H9 (cell line): ENCODE measurements around the gene FAM13A. TPM values are rescaled to one million over a fixed set of nuclear protein-coding genes. Genes with fewer than 3 reads are reported as not detected.

Experiments used
- DNase-seq: peaks from one replicate; pipeline ENCODE4 v3.0.0-alpha.2; 2017
- H2AFZ ChIP-seq: one replicate; pipeline ENCODE4 v1.6.1; 2013; ENCODE audit warnings: mild to moderate bottlenecking, low read length, control low read depth, moderate library complexity
- H2AK5ac ChIP-seq: 2 replicates; pipeline ENCODE4 v1.6.1; 2013; ENCODE audit warnings: low read length, control low read depth, mixed read lengths; ENCODE audit not compliant: insufficient read length
- H2BK120ac ChIP-seq: one replicate; pipeline ENCODE4 v1.6.1; 2013; ENCODE audit warnings: low read depth, mild to moderate bottlenecking, low read length, control low read depth, inconsistent platforms; ENCODE audit not compliant: poor library complexity, severe bottlenecking
- H2BK12ac ChIP-seq: 2 replicates; pipeline ENCODE4 v1.6.1; 2013; ENCODE audit warnings: low read length, control low read depth, mixed read lengths, low read depth; ENCODE audit not compliant: insufficient read length
- H2BK15ac ChIP-seq: 2 replicates; pipeline ENCODE4 v1.6.1; 2013; ENCODE audit warnings: low read depth, low read length, control low read depth
- H2BK20ac ChIP-seq: one replicate; pipeline ENCODE4 v1.6.1; 2013; ENCODE audit warnings: low read depth, mild to moderate bottlenecking, low read length, control low read depth, inconsistent platforms; ENCODE audit not compliant: poor library complexity, severe bottlenecking
- H2BK5ac ChIP-seq: 2 replicates; pipeline ENCODE4 v1.6.1; 2013; ENCODE audit warnings: low read length, control low read depth, mixed read lengths; ENCODE audit not compliant: insufficient read length
- H3K14ac ChIP-seq: 2 replicates; pipeline ENCODE4 v1.6.1; 2013; ENCODE audit warnings: low read length, control low read depth; ENCODE audit not compliant: insufficient read depth
- H3K18ac ChIP-seq: 2 replicates; pipeline ENCODE4 v1.6.1; 2013; ENCODE audit warnings: low read depth, mild to moderate bottlenecking, mixed read lengths, low read length, control low read depth; ENCODE audit not compliant: insufficient read length
- H3K23ac ChIP-seq: 2 replicates; pipeline ENCODE4 v1.6.1; 2013; ENCODE audit warnings: low read length, control low read depth, mixed read lengths, low read depth; ENCODE audit not compliant: insufficient read length
- H3K23me2 ChIP-seq: 2 replicates; pipeline ENCODE4 v1.6.1; 2013; ENCODE audit warnings: low read depth, mild to moderate bottlenecking, mixed read lengths, low read length, control low read depth; ENCODE audit not compliant: insufficient read length, poor library complexity, severe bottlenecking
- H3K27ac ChIP-seq: 2 replicates; pipeline ENCODE4 v1.5.1; 2013; ENCODE audit warnings: low read length, control low read depth, mixed read lengths, low read depth; ENCODE audit not compliant: insufficient read length
- H3K27me3 ChIP-seq: 2 replicates; pipeline ENCODE4 v1.6.1; 2013; ENCODE audit warnings: low read length, control low read depth, inconsistent platforms; ENCODE audit not compliant: insufficient read depth
- H3K4ac ChIP-seq: 2 replicates; pipeline ENCODE4 v1.6.1; 2013; ENCODE audit warnings: low read depth, mild to moderate bottlenecking, control low read depth, inconsistent platforms, low read length, moderate library complexity
- H3K4me1 ChIP-seq: 2 replicates; pipeline ENCODE4 v1.6.1; 2013; ENCODE audit warnings: low read length, control low read depth, inconsistent platforms; ENCODE audit not compliant: insufficient read depth
- H3K4me2 ChIP-seq: 2 replicates; pipeline ENCODE4 v1.6.1; 2013; ENCODE audit warnings: low read length, control low read depth, mixed read lengths; ENCODE audit not compliant: insufficient read length, insufficient read depth
- H3K56ac ChIP-seq: 2 replicates; pipeline ENCODE4 v1.6.1; 2013; ENCODE audit warnings: low read depth, mild to moderate bottlenecking, mixed read lengths, low read length, control low read depth; ENCODE audit not compliant: insufficient read length
- H3K79me1 ChIP-seq: 2 replicates; pipeline ENCODE4 v1.6.1; 2013; ENCODE audit warnings: low read depth, mild to moderate bottlenecking, moderate library complexity, low read length, control low read depth, inconsistent platforms; ENCODE audit not compliant: insufficient read depth, poor library complexity, severe bottlenecking
- H3K79me2 ChIP-seq: 2 replicates; pipeline ENCODE4 v1.6.1; 2013; ENCODE audit warnings: low read length, control low read depth, inconsistent platforms; ENCODE audit not compliant: insufficient read depth
- H3K9ac ChIP-seq: 2 replicates; pipeline ENCODE4 v1.6.1; 2013; ENCODE audit warnings: low read length, control low read depth, mixed read lengths; ENCODE audit not compliant: insufficient read length; ENCODE audit errors: extremely low read depth
- H3K9me3 ChIP-seq: one replicate; pipeline ENCODE4 v1.6.1; 2013; ENCODE audit warnings: low read depth, low read length, inconsistent platforms; ENCODE audit not compliant: control insufficient read depth
- H3T11ph ChIP-seq: one replicate; pipeline ENCODE4 v1.6.1; 2013; ENCODE audit warnings: mild to moderate bottlenecking, low read length, control low read depth, inconsistent platforms
- H4K20me1 ChIP-seq: one replicate; pipeline ENCODE4 v1.6.1; 2013; ENCODE audit not compliant: control insufficient read depth, insufficient read length, insufficient read depth
- H4K5ac ChIP-seq: 2 replicates; pipeline ENCODE4 v1.6.1; 2013; ENCODE audit warnings: low read depth, mild to moderate bottlenecking, mixed read lengths, low read length, control low read depth; ENCODE audit not compliant: insufficient read length
- H4K8ac ChIP-seq: replicated peaks from 2 replicates; pipeline ENCODE4 v1.6.1; 2013; ENCODE audit warnings: low read length, control low read depth, mixed read lengths, low read depth; ENCODE audit not compliant: insufficient read length
- H4K91ac ChIP-seq: 2 replicates; pipeline ENCODE4 v1.6.1; 2013; ENCODE audit warnings: low read depth, mild to moderate bottlenecking, moderate library complexity, mixed read lengths, low read length, control low read depth; ENCODE audit not compliant: insufficient read length
- H3K27ac Mint-ChIP-seq, 3 experiments: 2 replicates in 2 of 3; 3 replicates in 1 of 3; pipeline ENCODE4 v1.8.0; 2020 to 2021; ENCODE audit warnings: mixed read lengths in 3 of 3, mild to moderate bottlenecking in 1 of 3, moderate library complexity in 1 of 3
- H3K27me3 Mint-ChIP-seq: 2 replicates; pipeline ENCODE4 v1.8.0; 2021; ENCODE audit warnings: low read depth, mild to moderate bottlenecking, moderate library complexity, mixed read lengths
- H3K36me3 Mint-ChIP-seq, 3 experiments: 2 replicates in 2 of 3; 3 replicates in 1 of 3; pipeline ENCODE4 v1.8.0; 2020 to 2021; ENCODE audit warnings: low read depth in 3 of 3, mixed read lengths in 3 of 3; ENCODE audit not compliant: insufficient read depth in 1 of 3
- H3K4me1 Mint-ChIP-seq, 2 experiments: 2 replicates each; pipeline ENCODE4 v1.8.0; 2020; ENCODE audit warnings: mixed read lengths in 2 of 2
- H3K4me3 Mint-ChIP-seq, 2 experiments: 2 replicates in 1 of 2; 3 replicates in 1 of 2; pipeline ENCODE4 v1.8.0; 2020 to 2021; ENCODE audit warnings: mild to moderate bottlenecking in 2 of 2, mixed read lengths in 2 of 2, moderate library complexity in 1 of 2
- H3K9me3 Mint-ChIP-seq, 2 experiments: 2 replicates in 1 of 2; 3 replicates in 1 of 2; pipeline ENCODE4 v1.8.0; 2020; ENCODE audit warnings: mild to moderate bottlenecking in 2 of 2, mixed read lengths in 2 of 2, moderate library complexity in 1 of 2
- WGBS: extraction: QIAGEN DNeasy Blood & Tissue Kit; methylation state at CpG from one replicate; pipeline ENCODE4 v1.1.7; 2013; ENCODE audit warnings: missing lambda C conversion rate, low lambda C conversion rate, mixed read lengths; ENCODE audit not compliant: insufficient read length; ENCODE audit errors: extremely low coverage; 5-methylcytosine and 5-hydroxymethylcytosine counted together
- total RNA-seq: library from RNA; stranded (reverse); gene quantifications from 2 replicates; pipeline ENCODE4 v1.2.1, GENCODE V29; 2021
- TF ChIP-seq, protein P1 (sequence below): fragments of 200-600 bp; sonication (generic); conservative IDR thresholded peaks from 3 replicates; pipeline ENCODE4 v1.8.0; 2021; ENCODE audit warnings: antibody characterized with exemption, mild to moderate bottlenecking

FAM13A gene
- total RNA-seq, 1 experiment from 2014 or later = 12.7 TPM

DNA sequence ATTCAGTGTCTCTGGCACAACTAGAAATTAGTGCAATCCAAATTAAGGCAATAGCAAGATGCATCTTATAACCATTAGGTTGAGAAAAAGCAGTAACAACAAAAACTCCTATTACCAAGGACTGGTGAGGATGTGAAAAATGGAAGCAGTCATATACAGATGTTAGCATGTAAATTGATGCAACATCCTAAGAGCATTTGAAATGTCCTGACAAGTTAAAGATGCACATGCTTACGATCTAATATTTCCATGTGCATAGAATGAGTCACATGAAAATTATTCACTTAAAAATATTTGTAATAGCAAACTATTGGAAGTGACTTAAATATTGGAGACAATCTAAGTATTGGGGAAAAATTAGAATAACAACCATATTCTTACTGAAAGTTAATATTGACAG lies 163.0 kb downstream of the FAM13A start:
- no peak overlapping the region for H3T11ph ChIP-seq
- no peaks in the 10 kb centered on the region for H3K4me1 Mint-ChIP-seq
- no peaks in the 10 kb centered on the region for H4K20me1 ChIP-seq
- DNase-seq = no peak
- no peak overlapping the region for H3K4ac ChIP-seq
- peaks cover 0 to 5% (median under 1%) of the 10 kb centered on the region in 3 experiments; a peak in 2 of 7 replicates for H3K36me3 Mint-ChIP-seq
- TF ChIP-seq, protein P1, sequence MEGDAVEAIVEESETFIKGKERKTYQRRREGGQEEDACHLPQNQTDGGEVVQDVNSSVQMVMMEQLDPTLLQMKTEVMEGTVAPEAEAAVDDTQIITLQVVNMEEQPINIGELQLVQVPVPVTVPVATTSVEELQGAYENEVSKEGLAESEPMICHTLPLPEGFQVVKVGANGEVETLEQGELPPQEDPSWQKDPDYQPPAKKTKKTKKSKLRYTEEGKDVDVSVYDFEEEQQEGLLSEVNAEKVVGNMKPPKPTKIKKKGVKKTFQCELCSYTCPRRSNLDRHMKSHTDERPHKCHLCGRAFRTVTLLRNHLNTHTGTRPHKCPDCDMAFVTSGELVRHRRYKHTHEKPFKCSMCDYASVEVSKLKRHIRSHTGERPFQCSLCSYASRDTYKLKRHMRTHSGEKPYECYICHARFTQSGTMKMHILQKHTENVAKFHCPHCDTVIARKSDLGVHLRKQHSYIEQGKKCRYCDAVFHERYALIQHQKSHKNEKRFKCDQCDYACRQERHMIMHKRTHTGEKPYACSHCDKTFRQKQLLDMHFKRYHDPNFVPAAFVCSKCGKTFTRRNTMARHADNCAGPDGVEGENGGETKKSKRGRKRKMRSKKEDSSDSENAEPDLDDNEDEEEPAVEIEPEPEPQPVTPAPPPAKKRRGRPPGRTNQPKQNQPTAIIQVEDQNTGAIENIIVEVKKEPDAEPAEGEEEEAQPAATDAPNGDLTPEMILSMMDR = no peak
- H3K27me3 Mint-ChIP-seq = no peaks in the 10 kb centered on the region
- H3K9ac ChIP-seq = no peak overlapping the region
- no CpG with 5 or more reads among the region's 1 CpG for WGBS
- H3K9me3 ChIP-seq = no peaks in the 10 kb centered on the region
- no peak overlapping the region for H2BK15ac ChIP-seq
- H3K4me3 Mint-ChIP-seq = no peak overlapping the region
- H3K27ac ChIP-seq = no peak overlapping the region
- no peak overlapping the region for H3K56ac ChIP-seq
- H2AFZ ChIP-seq = no peak overlapping the region
- no peaks in the 10 kb centered on the region for H3K79me1 ChIP-seq
- H3K27me3 ChIP-seq = no peaks in the 10 kb centered on the region
- H4K91ac ChIP-seq = no peak overlapping the region
- no peak overlapping the region for H3K23ac ChIP-seq
- H2BK12ac ChIP-seq = no peak overlapping the region
- no peak overlapping the region for H2BK20ac ChIP-seq
- no peak overlapping the region for H3K27ac Mint-ChIP-seq
- no peak overlapping the region for H2BK120ac ChIP-seq
- H3K79me2 ChIP-seq = no peaks in the 10 kb centered on the region
- H2BK5ac ChIP-seq = no peak overlapping the region
- H4K8ac ChIP-seq = no peak overlapping the region
- no peak overlapping the region for H3K14ac ChIP-seq
- H3K18ac ChIP-seq = no peak overlapping the region
- peaks cover 0 to under 1% of the 10 kb centered on the region in 2 experiments; a peak in 2 of 5 replicates for H3K9me3 Mint-ChIP-seq
- no peaks in the 10 kb centered on the region for H3K23me2 ChIP-seq
- H4K5ac ChIP-seq = no peak overlapping the region
- H3K4me2 ChIP-seq = no peak overlapping the region
- no peaks in the 10 kb centered on the region for H3K4me1 ChIP-seq
- no peak overlapping the region for H2AK5ac ChIP-seq
